HUES48 (cell line): ENCODE data around the gene CPAMD8.
"Not testable (repeated sequence)": the region's sequence is repeated elsewhere in the genome, so short reads cannot be mapped to it uniquely, and the experiment has no call there.

Source experiments
- H3K27ac ChIP-seq: one replicate; pipeline ENCODE4 v1.7.0; 2013; ENCODE audit warnings: low read depth, low read length, inconsistent platforms
- H3K27me3 ChIP-seq: 2 replicates; pipeline ENCODE4 v1.6.1; 2013; ENCODE audit warnings: mild to moderate bottlenecking, low read length; ENCODE audit not compliant: control insufficient read depth, insufficient read depth
- H3K36me3 ChIP-seq: 2 replicates; pipeline ENCODE4 v1.6.1; 2013; ENCODE audit warnings: low read length; ENCODE audit not compliant: control insufficient read depth, insufficient read depth
- H3K4me1 ChIP-seq: 2 replicates; pipeline ENCODE4 v1.6.1; 2013; ENCODE audit warnings: mild to moderate bottlenecking, low read length; ENCODE audit not compliant: control insufficient read depth, insufficient read depth
- H3K4me3 ChIP-seq: 2 replicates; pipeline ENCODE4 v1.5.1; 2013; ENCODE audit warnings: mild to moderate bottlenecking, low read depth, low read length
- H3K9ac ChIP-seq: 2 replicates; pipeline ENCODE4 v1.6.1; 2013; ENCODE audit warnings: mild to moderate bottlenecking, low read depth, low read length, moderate library complexity
- H3K9me3 ChIP-seq: 2 replicates; pipeline ENCODE4 v1.6.1; 2013; ENCODE audit warnings: low read length; ENCODE audit not compliant: control insufficient read depth, insufficient read depth

The CPAMD8 gene

DNA sequence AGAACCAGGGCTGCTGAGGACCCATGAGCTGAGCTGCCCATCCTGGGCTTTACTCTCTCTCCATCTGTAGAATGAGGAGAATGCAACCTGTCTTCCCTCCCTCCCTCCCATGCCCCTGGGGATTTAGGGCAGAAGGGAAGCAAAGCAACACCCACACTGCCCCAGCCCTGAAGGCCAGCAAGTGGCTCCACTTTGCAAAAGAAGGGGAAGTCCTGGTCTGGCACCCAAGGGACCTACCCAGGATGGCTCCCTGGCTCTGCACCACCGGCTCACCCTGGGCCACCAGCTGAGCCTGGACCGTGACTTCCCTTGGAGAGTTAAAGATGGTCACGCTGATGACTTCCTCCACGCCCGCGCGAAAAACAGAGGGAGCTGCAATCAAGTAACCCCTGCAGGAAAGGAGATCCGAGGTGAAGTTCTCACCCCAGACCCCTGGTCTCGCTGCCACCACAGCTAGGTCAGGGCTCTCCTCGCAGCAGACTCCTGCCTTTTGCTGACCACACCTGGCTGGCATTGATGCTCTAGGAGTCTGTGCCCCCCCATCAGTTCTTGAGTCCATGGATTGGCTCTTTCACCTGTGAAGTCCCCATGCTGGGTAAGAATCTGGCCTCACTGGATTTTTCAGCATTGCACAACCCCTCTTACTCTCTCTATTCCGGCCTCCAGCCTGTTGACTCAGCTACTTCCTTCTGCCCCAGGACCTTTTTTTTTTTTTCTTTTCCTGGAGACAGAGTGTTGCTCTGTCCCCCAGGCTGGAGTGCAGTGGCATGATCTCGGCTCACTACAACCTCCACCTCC, 4.6 kb downstream of the CPAMD8 start:
- peaks cover 15% of the 10 kb centered on the region for H3K27me3 ChIP-seq
- no peaks in the 10 kb centered on the region for H3K36me3 ChIP-seq
- peaks cover 9% of the 10 kb centered on the region; the same call in 1 of the 2 replicates for H3K4me1 ChIP-seq
- H3K4me3 ChIP-seq: no peak overlapping the region
- H3K9me3 ChIP-seq: peaks cover 5% of the 10 kb centered on the region
- H3K27ac ChIP-seq: no peak overlapping the region
- no peak overlapping the region for H3K9ac ChIP-seq

DNA sequence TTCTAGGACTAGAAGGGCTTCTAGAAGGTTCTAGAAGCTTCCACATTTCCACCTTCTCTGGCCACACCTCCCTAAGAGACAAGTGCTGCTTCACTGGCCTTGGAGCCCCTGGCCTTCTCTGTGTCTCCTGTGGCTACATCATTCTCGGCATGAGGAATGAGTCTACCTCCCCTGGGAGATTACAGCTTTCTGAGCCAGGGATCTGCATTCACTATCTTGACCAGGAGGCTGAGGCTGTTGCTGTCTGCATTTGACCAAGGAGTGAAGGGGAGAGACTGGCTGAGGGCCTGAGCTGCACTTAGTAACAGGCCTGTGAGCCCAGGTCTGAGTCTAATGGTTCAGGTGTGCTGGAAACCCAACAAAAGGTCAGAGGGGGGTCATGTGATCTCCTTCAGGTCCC, 5.3 kb downstream of the CPAMD8 start:
- peaks cover 15% of the 10 kb centered on the region for H3K27me3 ChIP-seq
- peaks cover 9% of the 10 kb centered on the region; the same call in 1 of the 2 replicates for H3K4me1 ChIP-seq
- H3K9ac ChIP-seq: no peak overlapping the region
- no peak overlapping the region for H3K4me3 ChIP-seq
- no peaks in the 10 kb centered on the region for H3K36me3 ChIP-seq
- no peak overlapping the region for H3K27ac ChIP-seq
- peaks cover 6% of the 10 kb centered on the region for H3K9me3 ChIP-seq

DNA sequence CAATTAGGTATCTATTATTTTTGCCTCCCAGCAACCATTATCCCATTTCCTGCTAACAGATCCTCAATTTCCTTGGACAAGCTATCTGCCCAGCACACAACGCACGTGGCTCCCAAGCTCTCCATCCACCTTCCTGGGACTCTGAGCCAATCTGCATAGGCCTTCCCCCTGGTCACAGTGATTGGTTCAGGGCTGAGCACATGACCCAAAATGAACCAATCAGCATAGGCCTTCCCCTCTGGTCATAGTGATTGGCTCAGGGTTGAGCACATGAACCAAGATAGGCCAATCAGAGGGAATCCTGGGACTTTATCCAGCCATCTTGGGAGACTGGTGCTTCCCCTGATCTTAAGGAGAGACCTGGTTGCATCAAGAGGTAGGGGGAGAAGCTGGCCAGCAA, 5.8 kb downstream of the CPAMD8 start:
- Histone ChIP-seq H3K9me3 (peaks cover 6% of the 10 kb centered on the region), H3K4me3 (no peak overlapping the region), H3K4me1 (peaks cover 6% of the 10 kb centered on the region; the same call in 1 of the 2 replicates), H3K36me3 (no peaks in the 10 kb centered on the region), H3K27ac (no peak overlapping the region), H3K27me3 (peaks cover 10% of the 10 kb centered on the region), H3K9ac (no peak overlapping the region)

DNA sequence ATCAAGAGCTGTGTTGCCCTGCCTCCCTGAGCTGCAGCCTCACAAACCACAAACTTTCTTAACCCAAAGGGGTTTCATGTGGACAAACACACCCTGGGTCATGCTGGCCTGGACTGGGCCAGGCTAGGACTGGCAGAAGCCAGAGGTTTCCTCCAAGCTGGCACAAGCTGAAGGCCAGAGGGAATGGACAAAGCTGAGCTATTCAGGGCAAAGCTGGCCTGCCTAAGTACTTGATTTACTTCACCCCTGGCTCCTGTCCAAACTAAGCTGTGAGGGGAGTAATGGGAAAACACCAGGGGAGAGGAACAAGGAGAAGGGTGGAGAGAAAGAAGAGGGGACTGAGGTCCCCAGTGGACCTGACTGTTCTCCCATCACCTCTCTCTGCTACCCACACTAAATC, 6.2 kb downstream of the CPAMD8 start:
- Histone ChIP-seq H3K4me1 (peaks cover 2% of the 10 kb centered on the region; the same call in 1 of the 2 replicates), H3K4me3 (no peak overlapping the region), H3K9me3 (peaks cover 6% of the 10 kb centered on the region), H3K27ac (no peak overlapping the region), H3K36me3 (no peaks in the 10 kb centered on the region), H3K27me3 (peaks cover 5% of the 10 kb centered on the region), H3K9ac (no peak overlapping the region)

DNA sequence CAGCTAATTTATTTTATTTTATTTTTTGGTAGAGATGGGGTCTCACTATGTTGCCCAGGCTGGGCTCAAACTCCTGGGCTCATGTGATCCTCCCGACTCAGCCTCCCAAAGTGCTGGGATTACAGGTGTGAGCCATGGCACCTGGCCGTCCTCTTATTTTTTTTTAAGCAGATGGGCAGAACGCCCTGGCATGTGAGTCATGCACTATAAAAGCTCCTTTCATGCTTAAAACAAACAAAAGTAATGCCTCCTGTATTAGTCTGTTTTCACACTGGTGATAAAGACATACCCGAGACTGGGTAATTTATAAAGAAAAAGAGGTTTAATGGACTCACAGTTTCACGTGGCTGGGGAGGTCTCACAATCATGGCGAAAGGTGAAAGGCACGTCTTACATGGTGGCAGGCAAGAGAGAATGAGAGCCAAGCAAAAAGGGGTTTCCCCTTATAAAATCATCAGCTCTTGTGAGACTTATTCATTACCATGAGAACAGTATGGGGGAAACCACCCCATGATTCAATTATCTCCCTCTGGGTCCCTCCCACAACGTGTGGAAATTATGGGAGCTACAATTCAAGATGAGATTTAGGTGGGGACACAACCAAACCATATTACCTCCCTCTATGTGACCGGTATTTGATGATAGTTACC, 12.3 kb downstream of the CPAMD8 start:
- not testable (repeated sequence) for H3K27me3 ChIP-seq, H3K27ac ChIP-seq, H3K36me3 ChIP-seq, H3K4me1 ChIP-seq, H3K9me3 ChIP-seq, H3K9ac ChIP-seq, H3K4me3 ChIP-seq

DNA sequence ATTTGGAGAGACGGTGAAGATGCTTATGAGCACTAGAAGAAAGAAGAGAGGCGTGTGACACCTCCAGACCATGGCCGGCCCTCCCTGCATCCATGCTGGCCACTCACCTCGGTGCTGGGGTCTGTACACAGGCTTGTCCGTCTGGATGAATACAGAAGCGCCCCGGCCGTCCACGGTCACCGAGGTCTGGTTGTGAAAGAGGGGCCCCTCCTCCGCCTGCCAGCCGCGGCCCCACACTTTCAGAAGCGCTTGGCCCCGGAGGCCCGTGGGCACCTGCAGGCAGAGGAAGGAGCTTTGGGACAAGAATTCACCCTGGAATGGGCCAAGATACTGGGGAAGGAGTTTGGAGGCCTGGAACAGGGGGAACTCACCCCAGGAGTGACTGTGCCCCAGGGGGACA, 15.1 kb downstream of the CPAMD8 start:
- Histone ChIP-seq H3K4me1 (no peaks in the 10 kb centered on the region), H3K9ac (no peak overlapping the region), H3K4me3 (no peak overlapping the region), H3K27me3 (no peaks in the 10 kb centered on the region), H3K9me3 (no peaks in the 10 kb centered on the region), H3K27ac (no peak overlapping the region), H3K36me3 (no peaks in the 10 kb centered on the region)

DNA sequence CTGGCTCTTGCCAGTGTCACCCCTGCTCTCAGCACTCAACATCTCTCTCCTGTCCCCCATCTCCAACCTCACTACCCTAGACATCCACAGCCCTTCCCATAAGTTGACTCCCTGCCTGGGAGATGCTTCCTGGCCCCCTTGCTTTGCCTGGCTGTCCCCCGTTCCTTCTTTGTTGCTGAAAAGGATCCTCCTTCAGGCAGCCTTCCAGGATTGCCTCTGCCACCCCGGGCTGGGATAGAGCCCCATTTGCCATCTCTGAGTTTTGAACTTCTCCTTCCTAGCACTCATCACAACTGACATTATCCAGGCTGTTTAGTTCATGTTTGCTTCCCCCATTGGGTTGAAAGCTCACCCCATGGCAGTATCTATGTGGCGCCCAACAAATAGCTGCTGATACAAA, 20.0 kb downstream of the CPAMD8 start:
- Histone ChIP-seq H3K27ac (no peak overlapping the region), H3K9me3 (no peaks in the 10 kb centered on the region), H3K4me3 (no peak overlapping the region), H3K4me1 (no peaks in the 10 kb centered on the region), H3K36me3 (no peaks in the 10 kb centered on the region), H3K9ac (no peak overlapping the region), H3K27me3 (no peaks in the 10 kb centered on the region)

DNA sequence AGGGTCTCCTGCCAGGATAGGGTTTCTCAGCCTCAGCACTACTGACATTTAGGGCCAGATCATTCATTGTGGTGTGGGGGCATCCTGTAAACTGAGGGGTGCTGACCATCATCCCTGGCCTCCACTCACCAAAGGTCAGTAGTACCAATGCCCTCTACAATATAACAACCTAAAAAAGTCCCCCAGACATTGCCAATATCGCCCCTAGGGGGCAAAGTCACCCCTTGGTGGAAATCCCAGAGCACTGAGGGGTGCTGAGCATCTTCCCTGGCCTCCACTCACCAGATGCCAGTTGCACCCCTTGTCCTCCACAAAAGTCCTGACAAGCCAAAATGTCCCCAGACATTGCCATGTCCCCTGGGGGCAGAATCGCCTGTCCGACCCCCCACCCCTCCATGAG, 21.6 kb downstream of the CPAMD8 start:
- Histone ChIP-seq H3K36me3 (no peaks in the 10 kb centered on the region), H3K9me3 (no peaks in the 10 kb centered on the region), H3K4me1 (no peaks in the 10 kb centered on the region), H3K9ac (no peak overlapping the region), H3K4me3 (no peak overlapping the region), H3K27me3 (no peaks in the 10 kb centered on the region), H3K27ac (no peak overlapping the region)

DNA sequence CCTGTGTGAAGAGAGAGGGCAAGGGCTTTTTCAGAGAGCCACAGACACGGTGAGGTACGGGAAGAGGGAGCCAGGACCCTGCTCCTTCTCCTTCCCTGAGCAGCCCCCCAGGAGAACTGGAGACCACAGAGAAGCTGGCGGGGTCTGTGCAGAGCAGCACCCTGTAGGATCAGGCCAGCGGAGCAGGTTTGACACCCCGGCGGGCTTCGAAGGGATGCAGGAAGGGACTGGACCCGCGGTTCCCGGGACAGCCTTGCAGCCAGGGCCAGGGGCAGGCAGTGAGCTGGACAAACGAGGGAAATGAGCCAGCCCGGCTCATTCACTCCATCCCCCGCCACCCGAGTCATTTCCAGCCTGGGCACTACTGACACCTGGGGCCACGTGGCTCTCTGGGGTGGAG, 22.2 kb downstream of the CPAMD8 start:
- no peaks in the 10 kb centered on the region for H3K9me3 ChIP-seq
- no peak overlapping the region for H3K27ac ChIP-seq
- no peaks in the 10 kb centered on the region for H3K36me3 ChIP-seq
- H3K4me1 ChIP-seq: no peaks in the 10 kb centered on the region
- H3K9ac ChIP-seq: no peak overlapping the region
- no peaks in the 10 kb centered on the region for H3K27me3 ChIP-seq
- no peak overlapping the region for H3K4me3 ChIP-seq

DNA sequence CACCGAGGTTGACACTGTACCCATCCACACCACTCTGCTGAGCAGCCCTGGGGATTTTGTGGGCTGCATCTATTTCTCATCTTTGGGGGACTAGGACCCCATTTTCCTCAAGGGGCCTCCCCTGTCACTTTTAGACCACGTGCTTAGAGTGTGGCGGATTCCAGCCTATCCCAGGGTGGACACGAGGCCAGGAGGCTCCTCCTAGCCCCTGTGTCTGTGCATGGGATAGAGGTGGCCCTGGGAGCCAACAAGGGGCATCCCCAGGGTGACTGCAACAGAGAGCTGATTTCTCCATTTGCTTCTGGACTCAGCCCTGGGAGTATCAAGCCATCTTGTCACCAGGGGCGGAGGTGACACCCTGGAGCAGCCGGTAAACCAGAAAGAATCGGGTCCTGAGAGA, 24.2 kb downstream of the CPAMD8 start:
- H3K9ac ChIP-seq: no peak overlapping the region

DNA sequence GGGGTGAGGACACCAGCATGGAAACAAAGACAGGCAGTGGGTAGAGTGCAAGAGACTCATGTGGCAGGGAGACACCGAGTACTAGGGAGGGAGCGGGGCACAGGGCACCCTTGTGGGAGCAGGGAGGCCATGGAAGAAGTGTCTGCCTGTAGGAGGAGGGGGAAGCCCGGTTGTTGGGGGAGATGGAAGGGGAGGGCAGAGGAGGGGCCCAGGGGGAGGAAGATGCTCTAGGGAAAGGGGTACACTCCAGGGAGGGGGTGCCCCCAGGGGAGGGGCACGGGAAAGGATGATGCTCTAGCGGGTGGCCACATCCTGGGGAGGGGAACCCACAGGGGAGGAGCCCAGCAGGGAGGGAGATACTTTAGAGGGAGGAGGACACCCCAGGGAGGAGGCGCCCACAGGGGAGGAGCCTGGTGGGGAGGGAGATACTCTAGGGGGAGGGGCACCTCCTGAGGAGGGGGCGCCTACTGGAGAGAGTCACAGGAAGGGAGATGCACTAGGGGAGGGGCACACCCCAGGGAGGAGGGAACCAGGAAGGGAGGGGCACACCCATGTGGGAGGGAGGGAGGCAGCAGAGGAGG, 24.9 kb downstream of the CPAMD8 start:
- H3K36me3 ChIP-seq: peaks cover 4% of the 10 kb centered on the region
- H3K27me3 ChIP-seq: no peaks in the 10 kb centered on the region
- no peak overlapping the region for H3K27ac ChIP-seq
- H3K9me3 ChIP-seq: 0 out of 2 replicates have a peak, but pooled peaks cover 6% of the 10 kb centered on the region
- H3K4me1 ChIP-seq: no peaks in the 10 kb centered on the region
- H3K4me3 ChIP-seq: no peak overlapping the region
- H3K9ac ChIP-seq: no peak overlapping the region

More for the DNA sequence above, 24.2 kb downstream of the CPAMD8 start:
- H3K4me1 ChIP-seq: no peaks in the 10 kb centered on the region
- peaks cover 4% of the 10 kb centered on the region for H3K36me3 ChIP-seq
- H3K9me3 ChIP-seq: 0 out of 2 replicates have a peak, but pooled peaks cover 6% of the 10 kb centered on the region
- no peak overlapping the region for H3K4me3 ChIP-seq
- no peak overlapping the region for H3K27ac ChIP-seq
- no peaks in the 10 kb centered on the region for H3K27me3 ChIP-seq
